Measurements from ENCODE around the gene POLE.
A peak's percentile ranks its signal among the peaks of the same experiment; 100 is the strongest.
"Not testable (repeated sequence)": the region's sequence is repeated elsewhere in the genome, so short reads cannot be mapped to it uniquely, and the experiment has no call there.

The POLE gene

DNA sequence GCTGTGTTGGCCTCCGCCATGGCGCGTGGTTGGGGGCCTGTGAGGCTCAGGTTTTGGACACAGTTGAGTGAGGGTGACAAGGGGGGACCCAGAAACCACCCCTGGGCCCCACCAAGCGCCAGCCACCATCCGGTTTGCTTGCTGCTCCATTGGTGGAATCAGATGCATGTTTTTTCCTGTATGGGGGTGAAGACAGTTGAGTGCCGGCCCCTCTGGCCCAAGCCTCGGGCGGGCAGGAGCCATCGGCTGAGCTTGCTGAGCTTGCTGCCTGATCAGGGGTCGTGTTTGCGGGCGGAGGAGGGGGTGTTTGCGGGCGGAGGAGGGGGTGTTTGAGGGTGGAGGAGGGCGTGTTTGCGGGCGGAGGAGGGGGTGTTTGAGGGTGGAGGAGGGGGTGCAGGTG, 29.9 kb upstream of the POLE start:
- DNase-seq = no peak

DNA sequence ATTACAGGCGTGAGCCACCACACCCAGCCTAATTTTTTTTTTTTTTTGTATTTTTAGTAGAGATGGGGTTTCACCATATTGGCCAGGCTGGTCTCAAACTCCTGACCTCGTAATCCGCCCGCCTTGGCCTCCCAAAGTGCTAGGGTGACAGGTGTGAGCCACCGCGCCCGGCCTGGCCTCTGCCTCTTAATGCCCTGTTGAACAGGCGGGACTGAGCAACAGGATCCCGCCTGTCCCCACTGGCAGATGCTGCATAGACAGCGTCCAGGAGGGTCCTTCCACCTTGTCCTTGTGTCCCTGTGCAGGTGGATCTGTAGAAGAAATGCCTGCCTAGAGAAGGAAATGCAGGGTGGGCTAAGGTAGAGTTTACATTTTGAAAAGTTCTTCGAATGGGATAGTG, 29.2 kb upstream of the POLE start:
- DNase-seq = no peak

DNA sequence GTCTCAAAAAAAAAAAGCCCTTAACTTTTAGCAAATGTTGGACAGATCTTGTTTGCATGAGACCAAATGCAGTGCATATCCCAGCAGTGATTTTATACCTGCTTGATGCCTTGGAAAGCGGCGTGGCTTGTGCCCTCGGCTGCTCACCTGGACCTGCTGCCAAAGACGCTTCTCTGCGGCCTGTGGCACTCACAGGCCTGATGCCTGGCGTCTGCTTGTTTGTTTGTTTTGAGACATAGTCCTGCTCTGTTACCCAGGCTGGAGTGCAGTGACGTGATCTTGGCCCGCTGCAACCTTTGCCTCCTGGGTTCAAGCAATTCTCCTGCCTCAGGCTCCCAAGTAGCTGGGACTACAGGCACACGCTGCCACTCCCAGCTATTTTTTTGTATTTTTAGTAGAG, 28.7 kb upstream of the POLE start:
- DNase-seq = no peak

DNA sequence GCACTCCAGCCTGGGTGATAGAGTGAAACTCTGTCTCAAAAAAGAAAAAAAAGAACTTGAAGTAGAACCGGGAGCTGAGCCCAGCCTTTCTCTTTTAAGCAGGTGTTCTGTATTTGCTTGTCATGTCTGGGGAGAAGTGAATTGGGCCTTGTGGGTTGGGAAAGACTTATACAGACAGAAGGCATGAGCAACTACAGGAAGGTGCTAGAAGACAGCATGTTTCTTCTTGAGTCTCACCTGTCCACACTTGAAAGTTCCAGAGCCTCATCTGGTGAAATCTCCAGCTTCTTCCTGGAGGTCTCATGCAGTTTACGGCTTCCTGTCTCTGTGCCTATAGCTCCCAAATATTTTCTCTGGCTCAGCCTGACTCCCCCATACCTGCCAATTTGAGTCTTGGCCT, 26.0 kb upstream of the POLE start:
- no peak for DNase-seq

DNA sequence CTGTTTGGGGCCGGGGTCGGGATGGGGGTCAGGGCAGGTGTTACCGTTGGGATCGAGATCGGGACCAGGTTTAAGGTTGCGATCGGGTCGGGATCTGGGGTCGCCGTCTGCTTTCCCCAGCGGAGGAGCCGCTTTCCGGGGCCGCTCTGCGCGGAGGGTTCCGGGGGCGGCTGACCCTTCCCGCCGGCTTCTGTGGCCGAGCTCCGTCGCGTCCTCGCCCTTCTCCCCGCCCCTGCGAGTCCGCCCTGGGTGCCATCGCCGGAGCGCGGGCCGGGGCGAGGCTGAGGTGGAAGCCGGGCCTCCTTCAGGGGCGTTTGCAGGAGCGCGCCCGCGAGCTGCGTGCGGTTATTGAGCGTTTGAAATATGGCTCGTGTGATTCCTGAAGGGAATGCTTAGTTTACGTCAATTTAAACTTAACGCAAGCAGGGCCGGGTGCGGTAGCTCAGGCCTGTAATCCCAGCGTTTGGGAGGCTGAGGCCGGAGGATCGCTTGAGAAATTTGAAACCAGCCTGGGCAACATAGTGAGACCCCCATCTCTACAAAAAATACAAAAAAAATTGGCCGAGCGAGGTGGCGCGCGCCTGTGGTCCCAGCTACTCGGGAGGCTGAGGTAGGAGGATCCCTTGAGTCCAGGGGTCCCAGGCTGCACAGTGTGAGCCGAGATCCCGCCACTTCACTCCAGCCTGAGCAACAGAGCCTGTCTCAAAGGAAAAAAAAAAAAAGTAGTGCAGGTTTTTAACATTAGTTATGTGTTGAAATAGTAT, 24.1 kb upstream of the POLE start:
- peak; percentile 36 to 44 for DNase-seq

DNA sequence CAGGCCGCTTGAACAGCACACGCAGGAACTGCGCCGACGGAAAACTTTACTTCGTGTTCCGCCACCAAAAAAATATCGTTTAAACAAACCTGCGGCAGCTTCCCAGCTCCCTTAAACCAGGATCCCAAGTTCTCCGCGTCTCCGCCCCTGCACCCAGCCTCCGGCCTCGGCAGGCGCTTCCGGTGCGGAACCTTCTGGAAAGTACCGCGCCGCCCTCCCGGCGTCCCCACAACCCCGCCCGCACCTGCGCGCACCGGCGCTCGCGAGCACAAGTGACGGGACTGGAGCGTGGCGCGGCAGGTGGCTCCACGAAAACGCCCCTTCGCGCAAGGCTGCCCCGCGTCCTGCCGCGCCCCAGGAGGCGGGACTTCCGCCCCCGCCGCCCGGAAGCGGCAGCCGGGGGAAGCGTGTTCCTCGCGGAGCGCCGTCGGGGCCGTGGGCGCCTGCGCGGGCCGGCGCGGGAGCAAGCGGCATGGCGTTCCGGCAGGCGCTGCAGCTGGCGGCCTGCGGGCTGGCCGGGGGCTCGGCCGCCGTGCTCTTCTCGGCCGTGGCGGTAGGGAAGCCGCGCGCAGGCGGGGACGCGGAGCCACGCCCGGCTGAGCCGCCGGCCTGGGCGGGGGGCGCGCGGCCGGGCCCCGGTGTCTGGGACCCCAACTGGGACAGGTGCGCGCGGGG, 23.4 kb upstream of the POLE start, which contains the start of gene PGAM5:
Gene PGAM5 (plus strand): TSS at position 438 of the 675 bp plus-strand sequence. CDS start 35 bp downstream, at position 473.
- DNase-seq = peak; percentile 87

DNA sequence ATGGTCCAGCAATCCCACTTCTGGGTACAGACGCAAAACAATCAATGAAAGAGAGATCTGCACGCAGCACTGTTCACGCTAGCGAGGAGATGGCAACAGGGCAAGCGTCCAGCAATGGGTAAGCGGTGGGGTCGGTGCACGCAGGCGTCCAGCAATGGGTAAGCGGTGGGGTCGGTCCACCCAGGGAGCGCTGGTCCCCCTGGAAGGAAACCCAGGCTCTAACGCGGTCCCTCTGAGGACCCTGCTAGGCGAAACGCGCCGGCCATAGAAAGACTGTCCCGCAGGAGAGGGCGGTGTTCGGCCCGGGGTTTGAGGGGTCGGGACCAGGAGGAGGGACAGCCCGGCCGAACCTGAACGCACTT, 22.9 kb upstream of the POLE start:
- DNase-seq = no peak

DNA sequence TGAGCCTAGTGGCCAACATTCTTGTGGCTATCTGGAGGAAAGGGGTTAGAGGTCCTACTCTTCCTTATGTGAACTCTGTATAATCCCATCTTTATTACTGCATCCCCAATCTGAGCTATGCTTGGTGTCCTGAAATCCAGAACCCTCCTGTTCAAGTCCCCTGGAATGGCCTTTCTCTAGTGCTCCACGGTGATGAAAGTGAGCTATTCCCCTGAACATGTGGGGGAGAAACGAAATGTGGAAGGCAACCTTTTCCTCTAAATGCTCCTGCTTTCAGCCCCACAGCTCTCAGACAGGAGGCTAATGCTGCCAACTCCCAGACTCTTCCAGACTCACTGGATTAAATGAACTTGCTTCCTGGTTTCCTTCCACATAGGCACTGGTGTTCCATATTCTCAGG, 21.0 kb upstream of the POLE start:
- no peak for DNase-seq

DNA sequence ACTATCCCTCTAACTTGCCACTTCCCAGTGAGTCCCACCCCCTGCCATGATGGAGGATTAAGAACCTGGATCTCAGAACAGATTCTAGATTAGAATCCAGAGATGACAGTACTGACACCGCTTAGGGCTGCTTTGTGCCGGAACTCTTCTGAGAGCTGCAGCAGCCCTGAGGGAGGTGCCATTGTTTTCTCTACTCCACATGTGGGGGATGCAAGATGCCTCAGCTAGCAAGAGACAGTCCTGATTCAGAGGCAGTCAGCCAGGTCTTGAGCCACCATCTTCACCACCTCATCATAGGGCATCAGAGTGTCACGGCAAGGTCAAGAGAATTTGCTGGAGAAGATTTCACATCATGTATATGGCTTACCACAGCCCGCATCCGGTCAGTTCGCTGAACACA, 20.1 kb upstream of the POLE start:
- DNase-seq = no peak

DNA sequence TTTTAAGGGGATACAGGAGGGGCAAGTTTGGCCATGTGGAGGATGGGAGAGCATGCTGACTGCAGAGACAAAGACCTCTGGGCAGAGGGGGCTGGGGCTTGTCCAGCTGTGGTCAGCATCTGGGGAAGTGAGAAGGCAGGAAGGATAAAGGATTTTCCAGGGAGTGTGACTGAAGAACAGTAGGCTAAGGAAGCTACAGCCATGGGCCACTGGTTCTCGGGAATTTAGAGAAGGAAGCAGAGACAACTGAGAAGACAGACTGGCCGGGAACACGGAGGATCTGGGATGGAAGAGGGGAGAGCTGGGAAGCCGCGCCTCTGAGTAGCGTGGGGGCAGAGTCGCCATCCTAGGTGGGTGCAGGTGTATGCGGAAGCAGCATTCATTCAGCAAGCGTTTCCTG, 16.5 kb upstream of the POLE start:
- no peak for DNase-seq

DNA sequence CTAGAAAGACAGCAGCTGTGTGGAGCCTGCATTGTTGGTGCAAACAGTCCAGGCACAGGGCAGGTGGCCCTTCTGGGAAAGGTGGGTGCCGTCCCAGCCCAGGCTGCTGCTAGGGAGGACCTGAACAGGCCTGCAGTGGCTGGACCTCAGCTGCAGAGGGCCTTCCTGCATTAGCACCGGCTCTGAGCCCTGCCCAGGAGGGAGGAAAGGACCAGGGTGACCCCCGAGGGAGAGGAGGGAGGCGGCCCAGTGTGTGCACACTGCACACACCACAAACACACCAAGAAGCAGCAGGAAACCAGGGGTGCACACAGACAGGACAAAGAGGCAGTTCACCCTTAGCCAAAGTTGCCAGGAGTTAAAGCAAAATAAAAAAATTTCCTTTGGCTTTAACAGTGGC, 15.5 kb upstream of the POLE start:
- DNase-seq = no peak

DNA sequence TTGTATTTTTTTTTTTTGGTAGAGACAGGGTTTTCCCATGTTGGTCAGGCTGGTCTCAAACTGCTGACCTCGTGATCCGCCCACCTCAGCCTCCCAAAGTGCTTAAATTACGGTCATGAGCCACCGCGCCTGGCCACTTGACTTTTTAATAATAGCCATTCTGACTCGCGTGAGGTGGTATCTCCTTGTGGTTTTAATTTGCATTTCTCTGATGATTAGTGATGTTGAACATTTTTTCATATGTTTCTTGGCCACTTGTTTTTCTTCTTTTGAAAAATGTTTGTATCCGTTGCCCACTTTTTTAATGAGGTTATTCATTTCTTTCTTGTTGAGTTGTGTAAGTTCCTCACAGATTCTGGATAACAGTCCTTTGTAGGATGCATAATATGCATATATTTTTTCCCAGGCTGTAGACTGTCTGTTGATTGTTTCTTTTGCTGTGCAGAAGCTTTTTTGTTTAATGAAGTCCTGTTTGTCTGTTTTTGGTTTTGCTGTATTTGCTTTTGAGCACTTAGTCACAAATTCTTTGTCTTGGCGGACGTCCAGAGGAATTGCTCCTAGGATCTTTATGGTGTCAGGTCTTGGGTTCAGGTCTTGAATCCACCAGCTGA, 13.2 kb upstream of the POLE start:
- no peak for DNase-seq

DNA sequence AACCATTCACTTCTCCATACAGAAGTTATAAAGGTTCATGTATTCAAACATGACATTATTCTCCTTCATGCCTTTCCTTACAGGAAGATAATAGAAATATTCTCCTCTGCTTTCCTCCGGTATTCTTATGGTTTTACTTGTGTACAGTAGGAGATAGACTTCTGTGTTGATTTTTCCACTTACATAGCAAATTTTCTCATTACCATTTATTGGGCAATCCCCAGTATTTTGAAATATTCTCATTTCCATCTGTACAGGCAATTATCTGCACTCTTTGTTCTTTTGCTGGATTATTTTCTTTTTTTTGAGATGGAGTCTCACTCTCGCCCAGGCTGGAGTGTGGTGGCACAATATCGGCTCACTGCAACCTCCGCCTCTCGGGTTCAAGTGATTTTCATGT, 11.2 kb upstream of the POLE start:
- no peak for DNase-seq

DNA sequence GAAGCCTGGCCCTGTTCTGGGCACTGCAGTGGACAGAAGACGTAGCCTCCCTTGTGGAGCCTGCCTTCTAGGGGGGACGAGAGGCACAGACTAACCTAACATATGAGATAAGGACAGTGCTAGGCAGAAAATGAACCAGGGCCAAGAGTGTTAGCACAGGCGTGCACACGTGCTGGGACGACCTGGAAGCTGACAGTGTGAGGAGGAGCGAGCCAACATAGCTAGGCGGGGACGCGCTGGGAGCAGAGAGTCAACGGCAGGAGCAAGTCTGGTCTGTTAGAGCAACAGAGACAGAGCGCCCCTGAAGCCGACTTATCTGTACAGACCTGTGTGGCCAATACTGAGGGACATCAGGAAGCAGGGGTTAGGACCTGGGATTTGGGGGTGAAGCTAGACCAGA, 8.3 kb upstream of the POLE start:
- no peak for DNase-seq

DNA sequence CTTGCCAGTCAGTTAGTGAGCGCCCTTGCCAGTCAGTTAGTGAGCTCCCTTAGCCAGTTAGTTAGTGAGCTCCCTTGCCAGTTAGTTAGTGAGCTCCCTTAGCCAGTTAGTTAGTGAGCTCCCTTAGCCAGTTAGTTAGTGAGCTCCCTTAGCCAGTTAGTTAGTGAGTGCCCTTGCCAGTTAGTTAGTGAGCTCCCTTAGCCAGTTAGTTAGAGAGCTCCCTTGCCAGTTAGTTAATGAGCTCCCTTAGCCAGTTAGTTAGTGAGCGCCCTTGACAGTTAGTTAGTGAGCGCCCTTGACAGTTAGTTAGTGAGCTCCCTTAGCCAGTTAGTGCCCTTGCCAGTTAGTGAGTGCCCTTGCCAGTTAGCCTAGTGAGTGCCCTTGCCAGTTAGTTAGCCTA, 7.7 kb upstream of the POLE start:
- DNase-seq = not testable (repeated sequence)

DNA sequence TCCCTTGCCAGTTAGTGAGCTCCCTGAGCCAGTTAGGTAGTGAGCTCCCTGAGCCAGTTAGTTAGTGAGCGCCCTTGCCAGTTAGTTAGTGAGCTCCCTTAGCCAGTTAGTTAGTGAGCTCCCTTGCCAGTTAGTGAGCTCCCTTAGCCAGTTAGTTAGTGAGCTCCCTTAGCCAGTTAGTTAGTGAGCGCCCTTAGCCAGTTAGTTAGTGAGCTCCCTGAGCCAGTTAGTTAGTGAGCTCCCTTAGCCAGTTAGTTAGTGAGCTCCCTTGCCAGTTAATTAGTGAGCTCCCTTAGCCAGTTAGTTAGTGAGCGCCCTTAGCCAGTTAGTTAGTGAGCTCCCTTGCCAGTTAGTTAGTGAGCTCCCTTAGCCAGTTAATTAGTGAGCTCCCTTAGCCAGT, 4.9 kb upstream of the POLE start:
- DNase-seq = not testable (repeated sequence)

DNA sequence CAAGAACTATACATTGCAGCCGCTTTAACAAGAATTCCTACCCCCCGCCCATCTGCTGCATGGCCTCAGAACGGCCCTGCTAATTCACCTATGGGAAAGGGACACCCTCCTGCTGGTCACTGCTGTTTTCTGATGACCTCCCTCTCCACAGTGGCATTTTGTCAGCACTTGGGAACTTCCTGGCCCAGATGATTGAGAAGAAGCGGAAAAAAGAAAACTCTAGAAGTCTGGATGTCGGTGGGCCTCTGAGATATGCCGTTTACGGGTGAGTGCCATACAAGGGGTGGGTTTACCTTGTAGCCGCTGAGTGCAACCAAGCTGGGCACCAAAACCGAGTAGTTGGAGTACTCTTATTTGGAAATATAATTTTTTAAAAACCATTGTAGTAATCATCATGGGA, 3.0 kb upstream of the POLE start:
- DNase-seq = no peak

DNA sequence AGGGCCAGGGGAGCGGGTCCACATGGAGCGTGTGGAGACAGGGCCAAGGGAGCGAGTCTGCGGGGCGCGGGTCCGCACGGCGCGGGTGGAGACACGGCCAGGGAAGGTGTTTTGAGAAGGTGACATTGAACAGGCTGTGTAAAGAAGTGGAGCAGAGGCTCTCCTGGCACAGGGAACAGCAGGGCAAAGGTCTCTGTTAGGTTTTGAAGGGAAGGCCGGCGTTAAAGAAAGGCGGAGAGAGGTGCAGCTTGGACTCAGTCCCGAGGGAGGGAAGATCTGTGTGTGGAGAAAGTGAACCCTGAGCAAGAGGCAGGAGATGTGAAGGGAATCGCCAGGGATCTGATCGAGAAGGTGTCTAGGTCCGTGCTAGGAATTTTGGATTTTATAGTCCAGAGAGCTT, 2.1 kb upstream of the POLE start:
- no peak for DNase-seq

DNA sequence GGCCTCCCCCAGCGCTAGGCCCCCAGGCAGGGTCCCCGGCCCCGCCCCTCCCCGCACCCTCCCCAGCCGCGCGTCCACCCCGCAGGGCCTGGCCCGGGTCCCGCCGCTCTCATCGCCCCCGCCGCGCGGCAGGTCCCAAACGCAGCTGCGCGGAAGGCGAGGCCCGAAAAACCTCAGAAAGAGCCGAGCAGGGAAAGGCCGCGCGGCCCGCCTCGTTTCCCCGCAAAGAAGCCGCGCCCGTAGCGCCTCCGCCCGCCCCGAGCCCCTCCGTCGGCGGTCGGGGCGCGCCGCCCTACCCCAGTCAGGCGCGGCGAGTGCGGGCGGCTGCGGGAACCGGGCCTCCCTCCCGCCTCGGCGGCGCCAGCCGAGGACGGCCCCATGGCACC, 324 bp downstream of the POLE start:
- no peak for DNase-seq

DNA sequence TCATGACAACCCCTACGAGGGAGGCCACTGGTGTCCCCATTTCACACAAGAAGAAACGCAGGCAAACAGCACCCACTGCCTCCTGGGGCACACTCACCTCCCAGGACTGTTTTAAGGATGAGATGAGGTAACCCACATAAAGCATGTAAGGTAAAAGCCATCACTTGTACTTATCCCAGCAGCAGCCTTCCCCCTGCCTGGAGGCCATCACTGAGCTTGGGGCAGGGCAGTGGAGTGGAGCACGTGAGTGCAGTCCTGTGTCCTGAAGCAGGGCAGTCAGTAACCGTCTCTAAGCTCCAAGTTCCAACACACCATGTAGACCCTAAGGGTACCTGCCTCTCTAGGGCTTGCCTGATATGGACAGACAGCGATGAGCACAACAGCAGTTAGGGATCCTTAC, 1.7 kb downstream of the POLE start:
- DNase-seq = no peak

DNA sequence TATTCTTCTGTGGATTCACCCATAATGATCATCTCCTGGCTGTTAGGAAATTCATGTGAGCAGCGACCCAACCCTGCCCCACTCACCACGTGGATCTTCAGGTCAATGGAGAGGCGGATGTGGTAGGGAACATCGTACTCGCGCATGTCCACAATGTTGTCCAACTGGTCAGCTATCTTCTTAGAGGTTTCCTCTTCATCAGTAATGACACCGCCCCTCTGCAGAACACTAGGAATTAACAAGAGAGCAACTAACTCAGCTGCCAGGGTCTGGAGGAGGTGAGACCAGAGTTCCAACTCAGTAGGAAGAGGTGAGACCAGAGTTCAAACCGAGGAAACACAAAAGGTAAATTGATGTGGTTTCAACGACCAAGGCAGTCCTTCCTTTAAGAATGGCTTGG, 9.7 kb downstream of the POLE start:
- no peak for DNase-seq

DNA sequence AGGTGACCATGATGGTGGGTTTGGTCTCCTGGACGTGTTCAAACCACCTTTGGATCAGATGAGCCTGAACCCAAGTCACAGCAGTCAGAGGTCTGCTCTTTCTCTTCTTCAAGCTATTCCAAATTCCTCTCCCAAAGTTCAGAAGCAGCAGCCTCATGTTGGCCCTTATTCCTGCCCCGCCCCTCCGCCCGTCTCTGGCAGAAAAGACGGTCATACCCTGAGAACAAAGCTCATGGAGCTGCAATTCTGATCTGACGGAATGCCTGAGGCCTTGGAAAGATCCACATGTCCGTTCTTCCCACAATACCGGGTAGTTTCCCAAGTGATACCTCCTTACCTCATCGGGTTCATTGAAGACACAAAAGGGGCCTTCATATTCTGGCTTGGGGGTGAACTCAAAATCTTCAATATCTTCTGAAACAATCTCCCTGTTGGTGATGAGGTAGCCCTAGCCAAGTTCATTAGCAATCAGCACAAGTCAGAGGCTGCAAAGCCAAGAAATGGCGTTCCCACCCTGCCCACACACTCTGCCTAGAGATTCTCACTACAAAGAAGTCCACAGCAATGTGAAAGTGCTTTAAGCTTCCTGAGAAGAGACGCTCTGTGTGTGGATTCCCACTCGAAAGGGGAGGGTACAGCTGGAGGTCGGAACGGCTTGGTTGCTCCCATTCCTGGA, 11.2 kb downstream of the POLE start:
- DNase-seq = no peak

DNA sequence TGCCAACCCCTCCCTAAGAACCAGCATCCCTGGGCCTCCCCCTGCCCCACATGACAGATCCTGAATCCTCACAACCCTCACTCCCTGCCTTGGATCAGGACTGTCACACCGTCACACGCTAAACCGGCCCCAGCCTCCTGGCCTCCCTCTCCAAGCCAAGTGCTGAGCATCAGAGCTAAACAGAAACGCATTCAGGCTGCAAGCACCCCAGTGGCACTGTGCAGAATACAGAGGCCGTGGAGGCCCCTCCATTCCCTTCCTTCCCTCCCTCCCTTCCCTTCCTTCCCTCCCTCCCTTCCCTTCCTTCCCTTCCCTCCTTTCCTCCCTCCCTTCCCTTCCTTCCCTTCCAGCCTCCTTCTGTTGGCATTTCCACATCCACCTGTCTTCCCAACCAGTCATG, 12.6 kb downstream of the POLE start:
- DNase-seq = no peak

Data from stimulated activated CD4-positive, alpha-beta T cell treated with anti-CD3 and anti-CD28 coated beads, Interleukin-2, amount 100 ng/mL, for 24 hours (primary cell).